ENCODE results near the gene EEF1A2.

Gene EEF1A2

DNA sequence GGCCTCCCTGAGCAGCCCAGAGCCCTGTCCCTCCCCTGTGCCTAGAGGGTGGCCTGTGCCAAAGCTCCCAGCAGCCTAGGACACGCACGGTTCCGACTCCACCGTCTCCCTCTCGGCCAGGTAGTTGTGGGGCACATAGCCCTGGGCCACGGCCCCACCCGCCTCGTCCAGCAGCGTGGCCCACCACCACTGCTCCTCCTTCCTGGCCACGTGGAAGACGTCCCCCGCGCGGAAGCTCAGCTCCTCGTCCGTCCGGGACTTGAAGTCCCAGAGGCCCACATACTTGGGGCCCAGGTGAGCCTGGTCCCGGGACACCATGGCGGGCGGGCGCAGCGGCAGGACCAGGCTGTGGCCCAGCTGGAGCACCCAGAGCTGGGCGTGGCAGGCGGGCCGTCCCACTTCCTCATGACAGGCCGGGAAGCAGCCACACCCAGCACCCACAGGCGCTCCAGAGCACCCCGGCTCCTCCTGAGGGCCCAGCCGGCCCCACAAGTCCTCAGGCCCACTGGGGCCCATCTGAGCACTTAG, 38.2 kb upstream of the EEF1A2 start, which contains the start of gene PTK6:
Gene PTK6 (minus strand): TSS at position 380 of the 528 bp plus-strand sequence. CDS start 62 bp downstream, at position 318.
- no peak for DNase-seq

DNA sequence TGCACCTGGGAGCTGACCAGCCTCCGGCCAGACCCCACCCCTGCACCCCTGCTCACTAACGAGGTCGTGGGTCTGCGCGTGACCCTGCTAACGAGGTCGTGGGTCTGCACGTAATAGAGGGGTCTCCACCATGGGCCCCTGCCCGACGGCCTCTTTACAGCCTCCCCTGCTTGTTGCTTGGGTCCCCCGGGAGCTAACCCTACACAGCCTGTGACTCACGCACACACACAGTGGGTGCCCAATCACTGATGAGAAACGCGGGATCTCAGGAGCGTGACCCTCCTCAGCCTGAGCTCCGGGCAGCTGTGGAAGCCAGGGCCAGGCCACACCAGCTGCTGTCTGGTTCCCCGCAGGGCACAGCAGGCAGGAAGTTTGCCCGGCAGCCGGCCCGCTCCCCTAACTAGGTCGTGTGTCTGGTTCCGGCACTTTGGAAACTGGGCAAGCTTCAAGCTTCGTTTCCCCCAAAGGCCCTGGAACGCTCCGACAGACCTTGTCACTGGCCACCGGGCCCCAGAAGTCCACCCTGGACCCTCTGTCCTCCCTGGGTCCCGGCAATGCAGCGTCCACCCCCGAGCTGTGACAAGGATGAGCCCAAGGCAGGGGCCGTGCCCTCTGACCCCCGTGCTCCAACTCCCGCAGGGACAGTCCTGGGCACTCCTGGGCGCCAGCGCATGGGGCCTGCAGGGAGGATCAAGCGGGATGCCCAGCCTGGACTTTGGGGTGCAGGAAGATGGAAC, 37.5 kb upstream of the EEF1A2 start:
- DNase-seq = peak; percentile 73

DNA sequence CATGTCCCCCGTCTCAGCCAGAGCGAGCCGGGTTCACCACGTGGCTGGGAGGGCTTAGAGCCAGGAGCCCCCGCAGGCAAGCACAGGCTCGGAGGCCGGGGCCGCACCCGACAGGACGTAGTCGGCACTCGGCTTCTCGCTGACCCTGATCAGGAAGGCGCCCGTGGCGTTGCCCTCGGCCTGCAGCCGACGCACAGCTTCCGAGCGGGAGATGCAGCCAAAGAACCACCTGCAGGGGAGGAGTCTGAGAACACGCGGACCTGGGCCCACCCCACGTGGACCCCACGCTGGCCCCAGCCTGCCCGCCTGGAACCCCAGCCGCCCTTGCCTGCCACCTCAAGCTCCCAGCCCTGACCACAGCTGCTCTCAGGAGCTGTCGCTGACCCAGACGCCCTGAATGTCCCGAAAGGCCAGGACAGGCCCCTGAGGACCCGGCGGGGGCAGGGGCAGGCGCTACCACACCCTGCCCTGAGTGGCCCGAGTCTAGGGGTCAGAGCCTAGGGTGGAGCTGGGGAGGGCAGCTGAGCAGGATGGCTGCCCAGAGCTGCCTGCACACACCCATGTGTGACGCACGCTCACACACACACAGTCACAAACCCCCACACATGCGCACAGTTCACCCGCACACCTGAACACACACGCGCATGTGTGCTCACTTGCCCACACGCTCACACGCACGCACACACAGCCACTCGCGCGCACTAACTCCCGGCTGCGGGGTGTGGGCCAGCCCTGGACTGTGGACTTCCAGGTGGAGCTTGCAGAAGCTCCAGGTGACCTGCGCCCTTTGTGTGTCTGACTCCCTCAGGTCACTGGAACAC, 36.2 kb upstream of the EEF1A2 start:
- DNase-seq = peak; percentile 9

DNA sequence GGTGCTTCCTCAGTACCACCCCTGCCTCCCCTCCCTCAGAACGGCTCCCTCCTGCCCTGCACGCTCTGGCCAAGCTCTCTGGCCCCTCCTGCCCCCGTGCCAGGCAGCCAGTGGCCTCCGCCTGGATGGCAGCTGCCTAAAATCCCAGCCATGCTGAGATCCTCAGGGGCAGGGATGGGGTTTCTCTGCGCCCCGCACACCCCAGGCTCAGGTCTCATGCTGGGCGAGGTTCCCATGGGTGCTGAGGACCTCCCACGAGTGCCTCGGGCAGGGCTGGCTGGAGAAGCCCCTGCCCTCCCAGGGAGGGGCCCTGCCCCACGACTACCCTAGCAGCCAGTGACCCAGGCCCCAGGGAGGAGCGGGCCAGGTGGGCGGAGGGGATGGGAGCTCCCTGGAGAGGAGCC, 35.5 kb upstream of the EEF1A2 start:
- DNase-seq = no peak

DNA sequence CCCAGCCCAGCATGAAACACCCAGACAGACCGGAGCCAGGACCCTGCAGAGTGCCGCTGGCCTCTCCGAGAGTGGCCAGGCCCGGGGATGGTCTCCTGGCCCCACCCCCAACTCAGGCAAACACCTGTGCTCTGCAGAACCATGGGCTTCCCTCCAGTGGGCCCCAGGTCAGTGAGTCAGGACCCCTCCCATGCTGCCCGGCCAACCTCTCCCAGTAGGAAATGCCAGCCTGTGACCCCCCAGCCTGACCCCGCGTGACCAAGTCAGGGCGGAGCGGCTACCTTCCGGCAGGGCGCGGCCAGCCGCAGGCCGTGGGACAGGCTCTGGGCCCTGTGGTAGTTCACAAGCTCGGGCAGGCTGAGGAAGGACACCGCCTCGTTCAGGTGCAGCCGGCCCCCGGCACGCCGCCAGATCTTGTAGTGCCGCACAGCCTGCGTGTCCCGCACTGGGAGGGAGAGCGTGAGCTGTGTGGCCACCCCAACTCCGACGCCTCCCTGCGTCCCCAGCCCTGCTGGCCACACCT, 35.0 kb upstream of the EEF1A2 start:
- no peak for DNase-seq

DNA sequence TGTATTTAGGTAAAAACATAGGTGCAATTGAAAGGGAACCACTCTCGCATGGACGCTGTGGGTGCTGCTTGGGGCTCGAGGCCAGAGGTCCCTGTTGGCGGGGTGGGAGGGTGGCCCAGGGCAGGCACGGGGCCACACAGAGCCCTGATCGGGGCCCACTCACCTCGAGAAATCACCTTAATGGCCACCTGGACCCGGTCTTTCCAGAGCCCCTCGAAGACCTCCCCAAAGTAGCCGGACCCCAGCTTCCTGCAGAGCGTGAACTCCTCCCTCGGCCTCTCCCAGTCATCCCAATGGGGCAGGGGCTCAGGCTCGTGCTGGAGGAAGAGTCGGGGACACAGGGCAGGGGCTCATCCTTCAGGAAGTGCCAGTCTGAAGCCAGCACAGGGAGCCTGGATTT, 34.5 kb upstream of the EEF1A2 start:
- DNase-seq = no peak

DNA sequence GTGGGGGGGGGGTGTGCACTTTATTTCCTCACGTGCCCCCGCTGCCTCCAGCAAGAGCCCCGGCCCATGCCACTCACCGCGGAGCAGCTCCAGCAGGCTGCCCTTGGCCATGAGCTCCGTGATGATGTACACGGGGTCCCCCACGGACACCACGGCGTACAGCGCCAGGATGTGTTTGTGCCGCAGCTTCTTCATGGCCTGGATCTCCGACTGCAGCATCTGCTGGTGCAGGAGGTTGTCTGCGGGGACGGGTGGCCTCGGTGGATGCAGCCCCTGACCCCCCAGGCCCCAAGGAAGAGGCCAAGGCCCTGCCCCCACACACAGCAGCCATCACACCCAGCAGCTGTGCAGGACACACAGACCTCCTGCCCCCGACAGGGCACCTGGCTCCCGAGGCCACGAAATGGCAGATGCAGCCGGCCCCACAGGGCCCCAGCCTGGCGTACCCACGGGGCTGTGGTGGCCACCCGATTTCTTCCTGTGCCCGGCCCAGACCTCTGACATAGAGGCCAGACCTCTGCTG, 33.6 kb upstream of the EEF1A2 start:
- no peak for DNase-seq

DNA sequence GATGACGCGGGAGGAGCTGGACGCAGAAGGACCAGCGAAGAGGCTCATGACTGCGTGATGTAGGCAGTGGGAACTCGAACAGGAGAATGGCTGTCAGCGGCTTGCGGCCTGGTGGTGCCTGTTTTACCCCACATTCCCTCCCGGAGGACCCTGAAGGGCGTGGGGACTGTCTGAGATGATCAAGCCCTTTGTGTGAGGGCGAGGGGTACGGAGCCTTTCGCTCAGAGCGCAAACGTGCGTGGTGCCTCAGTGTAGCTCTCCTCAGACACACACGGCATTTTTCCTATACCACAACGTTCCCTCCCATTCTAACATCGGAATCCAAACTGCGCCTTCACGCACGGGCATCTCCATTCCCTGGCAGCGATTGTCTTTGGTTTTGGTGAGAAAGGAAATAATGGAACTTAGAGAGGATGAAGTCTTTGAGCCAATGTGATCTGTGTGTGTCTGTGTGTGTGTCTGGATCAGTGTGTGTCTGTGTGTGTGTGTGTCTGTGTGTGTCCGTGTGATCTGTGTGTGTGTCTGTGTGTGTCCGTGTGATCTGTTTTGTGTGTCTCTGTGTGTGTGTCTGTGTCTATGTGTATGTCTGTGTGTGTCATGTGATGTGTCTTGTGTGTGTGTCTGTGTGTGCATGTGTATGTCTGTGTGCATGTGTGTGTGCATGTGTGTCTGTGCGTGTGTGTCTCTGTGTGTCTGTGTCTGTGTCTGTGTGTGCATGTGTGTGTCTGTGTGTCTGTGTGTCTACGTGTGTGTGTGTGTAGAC, 33.0 kb upstream of the EEF1A2 start:
- no peak for DNase-seq

DNA sequence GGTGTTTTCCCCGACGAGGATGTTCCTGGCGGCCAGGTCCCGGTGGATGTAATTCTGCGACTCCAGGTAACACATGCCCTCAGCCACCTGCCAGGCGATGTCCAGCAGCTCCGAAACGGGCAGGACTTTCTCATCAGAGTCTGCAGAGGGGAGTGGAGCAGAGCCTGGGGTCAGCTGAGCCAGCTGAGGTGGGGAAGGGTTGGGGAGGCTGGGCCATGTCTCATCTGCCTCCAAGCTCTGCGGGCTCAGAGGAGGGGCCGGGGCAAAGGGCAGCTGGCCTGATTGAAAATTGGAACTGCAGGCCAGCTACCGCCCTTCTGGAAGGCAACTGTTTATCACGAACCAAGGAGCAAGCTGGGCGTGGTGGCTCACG, 31.9 kb upstream of the EEF1A2 start:
- no peak for DNase-seq

DNA sequence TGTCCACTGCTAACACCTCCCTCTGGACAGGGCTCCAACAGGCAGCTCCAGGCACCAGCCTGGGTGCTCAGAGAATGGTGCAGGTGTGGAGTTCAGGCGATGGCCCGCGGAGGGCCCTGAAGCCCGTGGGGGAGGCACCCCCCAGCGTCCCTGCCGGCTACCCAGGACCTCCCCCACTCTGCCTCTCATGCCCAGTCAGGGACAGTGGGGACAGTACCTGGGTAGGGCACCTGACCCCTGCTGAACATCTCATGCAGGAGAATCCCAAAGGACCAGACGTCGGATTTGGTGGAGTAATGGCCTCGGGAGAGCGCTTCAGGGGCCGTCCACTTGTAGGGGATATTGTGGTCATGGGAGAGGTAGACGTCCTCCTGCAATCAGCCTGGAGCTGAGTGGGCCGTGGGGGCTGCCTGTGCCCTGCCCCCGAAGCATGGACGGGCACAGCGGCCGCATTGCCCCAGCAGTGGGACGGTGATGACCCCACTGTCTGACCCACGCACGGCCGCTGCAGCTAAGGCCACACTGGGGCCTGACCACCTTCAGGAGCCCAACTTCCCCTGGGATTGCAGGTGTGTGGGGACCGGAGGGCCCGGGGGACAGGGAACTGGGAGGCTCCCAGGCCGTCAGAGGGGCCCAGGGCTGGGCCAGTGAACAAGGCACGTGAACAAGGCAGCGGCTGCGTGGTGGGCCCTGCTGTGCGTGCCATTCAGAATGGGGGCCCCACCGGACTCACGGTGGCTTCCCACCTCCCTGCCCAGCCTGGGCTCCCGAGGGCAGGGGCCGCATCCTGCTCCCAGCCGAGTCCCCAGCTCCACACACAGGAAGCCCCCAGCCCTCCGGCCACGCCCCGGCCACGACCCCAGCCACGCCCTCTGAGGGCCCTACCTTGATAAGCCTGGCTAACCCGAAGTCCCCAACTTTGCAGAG, 31.2 kb upstream of the EEF1A2 start:
- DNase-seq = no peak

DNA sequence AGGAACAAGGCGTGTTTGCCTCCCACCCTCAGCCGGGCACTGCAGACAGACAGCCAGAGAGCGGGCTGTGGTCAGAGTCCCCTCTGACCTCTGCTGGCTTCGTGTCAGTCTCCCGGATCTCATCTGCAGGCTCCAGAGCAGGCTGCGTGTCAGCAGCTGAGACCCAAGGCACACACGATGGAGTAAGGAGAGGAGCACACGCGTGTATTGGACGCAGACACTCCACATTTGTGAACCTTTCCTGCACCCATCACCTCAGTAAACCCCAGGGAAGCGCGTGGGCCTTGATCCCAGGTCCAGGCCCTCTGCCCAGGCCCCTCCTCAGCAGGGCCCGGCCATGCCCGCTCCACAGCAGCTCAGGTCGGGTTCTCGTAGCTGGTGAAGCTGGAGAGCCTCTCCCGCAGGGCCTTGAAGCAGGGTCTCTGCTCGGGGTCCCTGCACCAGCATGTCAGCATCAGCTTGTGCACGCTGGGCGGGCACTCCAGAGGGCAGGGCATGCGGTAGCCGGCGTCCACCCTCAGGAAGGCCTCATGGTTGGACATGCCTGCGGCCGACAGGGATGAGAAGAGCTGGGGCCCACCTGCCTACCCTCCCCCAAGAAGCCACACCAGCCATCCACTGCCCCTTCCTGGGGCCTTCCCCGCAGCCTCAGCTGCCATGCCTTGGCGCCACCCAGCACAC, 30.4 kb upstream of the EEF1A2 start:
- no peak for DNase-seq

DNA sequence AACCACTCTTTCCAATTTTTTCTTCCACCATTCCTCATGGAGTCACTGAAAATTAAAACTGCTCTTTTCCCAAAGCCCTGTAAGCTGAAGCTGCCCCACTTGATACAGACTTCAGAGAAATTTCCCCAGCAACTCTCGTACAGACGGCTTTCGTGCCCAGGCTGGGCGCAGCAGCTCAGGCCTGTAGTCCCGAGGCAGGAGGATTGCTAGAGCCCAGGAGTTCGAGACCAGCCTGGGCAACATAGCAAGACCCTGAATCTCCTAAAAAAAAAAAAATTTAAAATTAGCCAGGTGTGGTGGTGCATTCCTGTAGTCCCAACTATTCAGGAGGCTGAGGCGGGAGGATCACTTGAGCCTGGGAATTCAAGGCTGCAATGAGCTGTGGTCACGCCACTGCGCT, 28.3 kb upstream of the EEF1A2 start:
- DNase-seq = no peak

DNA sequence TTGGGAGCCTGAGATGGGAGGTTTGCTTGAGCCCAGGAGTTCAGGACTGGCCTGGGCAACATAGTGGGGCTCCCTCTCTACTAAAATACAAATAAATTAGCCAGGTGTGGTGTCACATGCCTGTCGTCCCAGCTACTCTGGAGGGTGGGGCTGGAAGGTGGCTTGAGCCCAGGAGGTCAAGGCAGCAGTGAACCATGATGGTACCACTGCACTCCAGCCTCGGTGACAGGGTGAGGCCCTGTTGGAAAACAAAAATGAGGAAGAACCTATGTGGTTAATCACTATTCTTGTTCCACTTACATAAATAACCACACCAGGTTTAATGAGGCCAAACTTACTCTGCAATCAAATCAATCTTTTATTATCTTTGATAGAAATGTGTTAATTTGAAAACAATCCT, 27.1 kb upstream of the EEF1A2 start:
- no peak for DNase-seq

DNA sequence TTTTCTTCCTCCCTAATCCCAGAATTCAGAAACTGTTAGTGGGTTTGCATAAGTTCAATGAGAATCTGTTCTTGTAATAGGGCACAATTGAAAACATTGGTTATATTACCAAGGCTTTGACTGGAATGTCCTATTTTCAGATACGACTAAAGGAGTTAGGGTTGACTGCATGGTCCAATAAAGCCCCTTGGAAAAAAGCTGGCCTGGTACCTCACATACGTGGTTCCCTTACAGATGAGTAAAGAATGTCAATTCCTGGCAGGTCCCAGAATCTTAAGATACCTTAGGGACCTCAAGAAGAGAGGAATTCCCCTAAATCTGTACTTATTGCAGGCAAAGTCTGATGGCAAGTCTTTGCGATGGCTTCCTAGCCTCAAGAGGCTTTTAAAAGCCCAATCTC, 26.3 kb upstream of the EEF1A2 start:
- DNase-seq = no peak

DNA sequence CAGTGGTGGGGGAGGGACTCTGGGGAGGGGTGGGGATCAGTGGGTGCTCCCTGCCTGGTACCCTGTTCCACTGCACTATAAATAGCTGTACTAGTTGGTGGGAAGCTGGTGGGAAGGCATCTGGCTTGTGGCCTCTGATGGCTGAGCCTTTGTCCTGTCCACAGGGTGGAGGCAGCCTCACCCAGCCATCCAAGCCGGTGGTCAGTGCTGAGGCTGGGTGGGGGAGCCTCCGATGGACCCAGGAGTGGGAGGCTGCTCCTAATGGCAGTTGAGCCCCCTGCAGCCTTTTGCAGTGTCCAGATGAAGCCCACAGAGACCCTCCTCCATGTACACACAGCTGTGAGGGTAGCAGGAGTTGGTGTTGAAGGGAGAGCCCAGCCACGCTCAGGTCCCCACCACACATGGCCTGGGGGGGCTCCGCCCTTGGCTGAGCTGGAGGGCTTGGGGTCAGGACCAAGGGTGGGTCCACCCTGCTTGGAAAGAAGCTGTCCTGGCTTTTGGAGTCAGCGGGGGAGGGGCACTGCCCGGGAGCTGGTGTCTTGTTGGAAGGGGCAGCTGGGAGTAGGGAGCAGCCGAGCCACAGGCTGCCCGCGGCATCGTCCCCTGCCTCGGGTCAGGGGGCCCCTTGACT, 24.2 kb upstream of the EEF1A2 start:
- DNase-seq = no peak

DNA sequence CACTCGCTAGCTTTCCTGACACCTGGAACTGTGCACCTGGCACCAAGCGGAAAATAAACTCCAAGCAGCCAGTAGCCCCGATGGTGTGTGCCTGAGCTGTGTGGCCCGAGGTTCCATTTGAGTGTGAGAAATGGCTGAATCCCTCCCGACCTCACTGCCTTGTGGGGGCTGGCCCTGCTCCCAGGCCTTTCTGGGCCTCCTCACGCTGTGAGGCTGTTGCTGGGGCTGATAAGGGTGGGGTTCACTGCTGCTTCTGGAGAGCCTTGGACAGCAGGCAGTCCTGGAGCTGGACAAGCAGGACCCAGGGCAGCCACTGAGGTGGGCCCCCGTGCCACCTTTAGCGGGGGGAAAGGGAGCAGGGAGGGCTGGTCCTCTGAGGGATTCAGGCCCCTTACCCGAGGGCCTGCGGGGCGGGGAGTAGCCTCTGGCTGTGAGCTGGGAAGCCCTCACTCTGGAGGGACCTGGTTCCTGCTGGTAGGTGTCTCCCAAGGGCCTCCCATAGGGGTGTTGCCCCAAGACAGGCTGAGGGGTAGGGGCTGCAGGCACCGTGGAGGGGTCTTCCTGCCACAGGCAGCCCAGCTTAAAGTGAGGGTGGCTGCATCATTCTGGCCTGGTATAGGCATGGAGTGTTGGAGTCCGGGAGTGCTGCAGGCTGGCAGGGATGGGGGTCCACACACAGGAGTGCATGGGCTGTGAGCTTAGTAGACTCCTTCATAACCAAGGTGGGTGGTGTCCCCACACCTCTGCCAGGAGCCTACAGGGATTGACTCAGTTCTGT, 23.4 kb upstream of the EEF1A2 start:
- no peak for DNase-seq

DNA sequence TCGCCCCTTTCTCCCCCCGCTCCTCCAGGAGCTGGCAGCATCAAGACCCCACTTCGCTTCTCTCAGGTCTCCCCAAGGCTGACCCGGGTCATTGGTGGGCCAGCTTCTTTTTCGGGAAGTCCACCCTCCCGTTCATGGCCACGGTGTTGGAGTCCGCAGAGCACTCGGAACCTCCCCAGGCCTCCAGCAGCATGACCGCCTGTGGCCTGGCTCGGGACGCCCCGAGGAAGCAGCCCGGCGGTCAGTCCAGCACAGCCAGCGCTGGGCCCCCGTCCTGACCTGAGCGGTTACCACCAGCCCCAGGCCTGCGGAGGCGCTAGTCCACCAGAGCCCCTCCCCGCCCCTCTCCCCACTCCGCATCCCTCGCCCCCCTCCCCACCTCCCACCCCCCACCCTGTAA, 22.7 kb upstream of the EEF1A2 start:
- no peak for DNase-seq

DNA sequence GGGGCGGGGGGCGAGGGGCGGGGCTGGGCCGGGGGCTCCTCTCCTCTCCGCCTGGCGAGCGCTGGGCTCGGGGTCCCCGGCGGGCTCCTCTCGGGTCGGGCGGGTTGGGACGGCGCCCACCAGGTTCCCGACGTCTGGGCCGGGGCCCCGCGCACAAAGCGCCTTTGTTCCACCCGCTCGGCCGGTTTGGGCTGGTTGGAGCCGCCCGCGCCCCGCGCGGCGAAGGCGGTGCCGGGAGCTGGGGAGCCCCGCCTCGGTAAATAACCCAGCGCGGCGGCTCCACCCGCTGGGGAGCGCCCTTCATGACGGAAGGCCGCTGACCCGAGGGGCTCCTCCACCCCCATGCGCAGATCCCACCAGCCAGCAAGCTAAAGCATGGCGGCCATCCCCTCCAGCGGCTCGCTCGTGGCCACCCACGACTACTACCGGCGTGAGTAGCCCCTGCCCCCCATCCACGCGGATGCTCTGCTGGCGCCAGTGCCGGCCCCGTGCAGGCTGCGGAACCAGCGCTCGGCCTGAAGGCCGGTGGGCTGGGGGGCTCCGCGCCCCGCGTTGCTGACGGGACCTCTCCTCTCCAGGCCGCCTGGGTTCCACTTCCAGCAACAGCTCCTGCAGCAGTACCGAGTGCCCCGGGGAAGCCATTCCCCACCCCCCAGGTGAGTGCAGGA, 22.2 kb upstream of the EEF1A2 start:
- DNase-seq = peak; percentile 61

DNA sequence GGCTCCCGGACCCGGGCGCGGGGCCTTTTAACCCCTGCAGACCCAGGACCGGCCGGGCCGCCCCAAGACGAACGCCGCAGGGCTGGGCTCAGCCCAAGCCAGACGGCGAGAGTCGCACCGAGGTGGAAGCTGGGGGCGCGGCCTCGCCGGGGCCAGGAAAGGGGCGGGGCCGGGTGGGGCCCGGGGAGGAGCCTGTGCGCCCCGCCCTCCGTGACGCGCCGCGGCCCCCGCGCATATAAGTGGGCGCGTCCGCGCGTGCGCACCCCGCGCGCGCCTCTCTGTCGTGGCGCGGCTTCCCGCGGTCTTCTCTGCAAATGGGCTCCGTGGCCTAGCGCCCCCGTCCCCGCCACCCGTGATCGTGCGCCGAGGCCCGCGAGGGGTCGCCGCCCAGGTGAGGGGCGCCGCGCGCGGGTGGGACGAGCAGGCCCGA, 21.6 kb upstream of the EEF1A2 start, which contains the start of gene PPDPF:
Gene PPDPF (plus strand): TSS at position 262 of the 430 bp plus-strand sequence. CDS start 544 bp downstream, outside the sequence.
- DNase-seq = peak; percentile 84
